Muscle layer of colon (tissue), 2 donors: ENCODE data around the gene GSTM4.

Experiments
- H3K27ac ChIP-seq: one replicate; pipeline ENCODE4 v1.7.0; 2013; ENCODE audit warnings: low read depth, mild to moderate bottlenecking, low read length, moderate library complexity
- H3K27me3 ChIP-seq, 2 donors: one replicate each; pipeline ENCODE4 v1.7.0; 2013; ENCODE audit warnings: low read length in 2 of 2, mild to moderate bottlenecking in 2 of 2; ENCODE audit not compliant: insufficient read depth in 2 of 2, control insufficient read depth in 1 of 2
- H3K36me3 ChIP-seq: one replicate; pipeline ENCODE4 v1.7.0; 2013; ENCODE audit warnings: mild to moderate bottlenecking, low read length; ENCODE audit not compliant: insufficient read depth
- H3K4me1 ChIP-seq: one replicate; pipeline ENCODE4 v1.7.0; 2013; ENCODE audit warnings: mild to moderate bottlenecking, low read length; ENCODE audit not compliant: insufficient read depth
- H3K4me3 ChIP-seq, 2 donors: one replicate each; pipeline ENCODE4 v1.7.0; 2013; ENCODE audit warnings: low read length in 2 of 2, low read depth in 1 of 2, mild to moderate bottlenecking in 1 of 2, moderate library complexity in 1 of 2
- H3K9ac ChIP-seq: one replicate; pipeline ENCODE4 v1.7.0; 2013; ENCODE audit warnings: low read length
- H3K9me3 ChIP-seq: one replicate; pipeline ENCODE4 v1.7.0; 2013; ENCODE audit warnings: mild to moderate bottlenecking, low read length
- donor health status: abdominal sarcoma.
- donor health status: Adenocarcinoma of cecum.

Gene GSTM4

GRCh38 chr1:109625601-109626560 lies 30.0 kb upstream of the GSTM4 start:
- Histone ChIP-seq H3K27ac (no peak overlapping the region), H3K36me3 (peaks cover 37% of the 10 kb centered on the region), H3K9ac (no peak overlapping the region), H3K4me1 (peaks cover 22% of the 10 kb centered on the region), H3K9me3 (no peaks in the 10 kb centered on the region), H3K4me3 (no peak overlapping the region), H3K27me3 (no peaks in the 10 kb centered on the region)

GRCh38 chr1:109626682-109627408 lies 29.1 kb upstream of the GSTM4 start:
- no peak overlapping the region for H3K27ac ChIP-seq
- no peak overlapping the region for H3K9ac ChIP-seq
- no peak overlapping the region for H3K4me3 ChIP-seq
- peaks cover 14% of the 10 kb centered on the region for H3K4me1 ChIP-seq
- H3K27me3 ChIP-seq: no peaks in the 10 kb centered on the region
- H3K9me3 ChIP-seq: no peaks in the 10 kb centered on the region
- peaks cover 43% of the 10 kb centered on the region for H3K36me3 ChIP-seq

- Histone ChIP-seq H3K4me3 (no peak overlapping the region), H3K27me3 (no peaks in the 10 kb centered on the region), H3K36me3 (peaks cover 43% of the 10 kb centered on the region), H3K27ac (no peak overlapping the region), H3K9ac (no peak overlapping the region), H3K9me3 (no peaks in the 10 kb centered on the region), H3K4me1 (peaks cover 4% of the 10 kb centered on the region)
These were observed 28.1 kb upstream of the GSTM4 start for GRCh38 chr1:109627692-109628399.

GRCh38 chr1:109628540-109629321 lies 27.2 kb upstream of the GSTM4 start:
- Histone ChIP-seq H3K9ac (no peak overlapping the region), H3K36me3 (peaks cover 43% of the 10 kb centered on the region), H3K27ac (no peak overlapping the region), H3K27me3 (no peaks in the 10 kb centered on the region), H3K4me3 (no peak overlapping the region), H3K9me3 (no peaks in the 10 kb centered on the region), H3K4me1 (no peaks in the 10 kb centered on the region)

GRCh38 chr1:109629372-109630030 lies 26.4 kb upstream of the GSTM4 start:
- Histone ChIP-seq H3K27me3 (no peaks in the 10 kb centered on the region), H3K4me3 (no peak overlapping the region), H3K4me1 (no peaks in the 10 kb centered on the region), H3K9me3 (no peaks in the 10 kb centered on the region), H3K9ac (no peak overlapping the region), H3K27ac (no peak overlapping the region), H3K36me3 (peaks cover 43% of the 10 kb centered on the region)

DNA sequence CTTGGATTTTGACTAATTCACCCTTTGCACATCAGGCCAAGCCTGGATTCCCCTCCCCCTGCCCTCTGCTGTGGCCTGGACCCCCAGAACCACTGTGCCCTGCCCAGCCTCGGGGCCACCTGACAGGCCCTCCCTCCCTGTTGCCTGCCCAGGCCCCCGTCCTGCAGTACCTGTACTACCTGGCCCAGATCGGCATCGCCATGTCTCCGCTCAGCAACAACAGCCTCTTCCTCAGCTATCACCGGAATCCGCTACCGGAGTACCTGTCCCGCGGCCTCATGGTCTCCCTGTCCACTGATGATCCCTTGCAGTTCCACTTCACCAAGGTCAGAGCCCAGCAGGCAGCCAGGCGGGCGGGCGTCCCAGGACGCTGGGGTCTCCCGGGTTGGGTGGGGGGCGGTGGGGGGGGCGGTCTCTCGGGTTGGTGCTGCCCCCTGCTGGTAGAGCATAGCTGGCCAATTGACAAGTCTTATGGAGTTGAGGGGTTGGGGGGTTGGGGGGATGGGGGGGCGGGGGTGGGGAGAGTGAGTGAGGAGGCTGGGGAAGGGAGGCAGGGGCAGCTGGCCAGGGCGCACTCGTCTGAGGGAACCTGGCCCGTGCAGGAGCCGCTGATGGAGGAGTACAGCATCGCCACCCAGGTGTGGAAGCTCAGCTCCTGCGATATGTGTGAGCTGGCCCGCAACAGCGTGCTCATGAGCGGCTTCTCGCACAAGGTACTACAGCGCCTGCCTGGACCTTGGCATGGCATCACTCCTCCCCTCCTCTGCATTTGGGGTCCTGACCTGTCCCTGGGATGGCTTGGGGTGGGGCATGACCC lies 25.6 kb upstream of the GSTM4 start:
- H3K4me3 ChIP-seq: no peak overlapping the region
- no peaks in the 10 kb centered on the region for H3K4me1 ChIP-seq
- H3K27me3 ChIP-seq: no peaks in the 10 kb centered on the region
- H3K27ac ChIP-seq: no peak overlapping the region
- H3K9me3 ChIP-seq: no peaks in the 10 kb centered on the region
- H3K9ac ChIP-seq: no peak overlapping the region
- peaks cover 43% of the 10 kb centered on the region for H3K36me3 ChIP-seq

GRCh38 chr1:109630898-109631512 lies 24.9 kb upstream of the GSTM4 start:
- Histone ChIP-seq H3K4me1 (peaks cover 3% of the 10 kb centered on the region), H3K27ac (no peak overlapping the region), H3K27me3 (no peaks in the 10 kb centered on the region), H3K9ac (no peak overlapping the region), H3K36me3 (peaks cover 43% of the 10 kb centered on the region), H3K4me3 (no peak overlapping the region), H3K9me3 (no peaks in the 10 kb centered on the region)

GRCh38 chr1:109631513-109632505 lies 24.1 kb upstream of the GSTM4 start:
- Histone ChIP-seq H3K36me3 (peaks cover 41% of the 10 kb centered on the region), H3K27ac (no peak overlapping the region), H3K9ac (no peak overlapping the region), H3K27me3 (no peaks in the 10 kb centered on the region), H3K9me3 (no peaks in the 10 kb centered on the region), H3K4me1 (peaks cover 11% of the 10 kb centered on the region), H3K4me3 (no peak overlapping the region)
